ENCODE measurements around the gene ZNF774. TPM values are rescaled to one million over a fixed set of nuclear protein-coding genes. Genes with fewer than 3 reads are reported as not detected.

Gene ZNF774
- total RNA-seq, 1 donor from 2014 or later: 9.5 TPM

DNA sequence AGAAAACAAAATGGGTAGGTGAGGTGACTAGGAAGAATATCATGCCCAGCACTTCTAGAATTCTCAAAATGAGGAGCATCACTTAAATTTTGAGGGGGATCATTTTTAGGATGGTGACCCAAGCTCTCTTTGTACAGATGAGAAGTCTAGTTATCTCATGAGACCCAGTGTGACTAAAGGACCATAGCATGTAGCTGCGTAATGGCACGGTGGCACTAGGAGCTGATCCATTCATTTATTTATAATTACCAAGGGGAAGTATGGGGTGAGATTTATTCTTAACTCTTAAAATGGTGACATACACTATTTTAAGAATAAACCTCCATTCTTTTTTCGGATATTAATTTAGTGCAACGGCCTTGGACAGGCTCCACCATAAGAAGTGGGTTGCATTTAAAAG, 44.2 kb downstream of the ZNF774 start:
- Mint-ChIP-seq H3K4me3 (ENCODE audit: low read depth) (no peak overlapping the region), H3K27ac (no peak overlapping the region), H3K27me3 (no peaks in the 10 kb centered on the region), H3K4me1 (ENCODE audit: low read depth) (peaks cover 45% of the 10 kb centered on the region), H3K9me3 (ENCODE audit: low read depth) (no peaks in the 10 kb centered on the region), H3K36me3 (ENCODE audit: insufficient read depth) (peaks cover 20% of the 10 kb centered on the region)
- DNase-seq (ENCODE audit: low spot score, unreplicated experiment): no peak
- no peak for TF ChIP-seq CTCF (IDR thresholded peaks at IDR 0.05; ENCODE audit: unreplicated experiment)

GRCh38 chr15:90400005-90400758, 48.1 kb downstream of the ZNF774 start:
- no peak overlapping the region for H3K4me3 Mint-ChIP-seq (ENCODE audit: low read depth)
- H3K27me3 Mint-ChIP-seq: no peaks in the 10 kb centered on the region
- DNase-seq (ENCODE audit: low spot score, unreplicated experiment): no peak
- H3K27ac Mint-ChIP-seq: peak overlapping the region; percentile 97
- peaks cover 3% of the 10 kb centered on the region for H3K36me3 Mint-ChIP-seq (ENCODE audit: insufficient read depth)
- H3K9me3 Mint-ChIP-seq (ENCODE audit: low read depth): no peaks in the 10 kb centered on the region
- no peak for TF ChIP-seq CTCF (IDR thresholded peaks at IDR 0.05; ENCODE audit: unreplicated experiment)
- peaks cover 36% of the 10 kb centered on the region for H3K4me1 Mint-ChIP-seq (ENCODE audit: low read depth)

DNA sequence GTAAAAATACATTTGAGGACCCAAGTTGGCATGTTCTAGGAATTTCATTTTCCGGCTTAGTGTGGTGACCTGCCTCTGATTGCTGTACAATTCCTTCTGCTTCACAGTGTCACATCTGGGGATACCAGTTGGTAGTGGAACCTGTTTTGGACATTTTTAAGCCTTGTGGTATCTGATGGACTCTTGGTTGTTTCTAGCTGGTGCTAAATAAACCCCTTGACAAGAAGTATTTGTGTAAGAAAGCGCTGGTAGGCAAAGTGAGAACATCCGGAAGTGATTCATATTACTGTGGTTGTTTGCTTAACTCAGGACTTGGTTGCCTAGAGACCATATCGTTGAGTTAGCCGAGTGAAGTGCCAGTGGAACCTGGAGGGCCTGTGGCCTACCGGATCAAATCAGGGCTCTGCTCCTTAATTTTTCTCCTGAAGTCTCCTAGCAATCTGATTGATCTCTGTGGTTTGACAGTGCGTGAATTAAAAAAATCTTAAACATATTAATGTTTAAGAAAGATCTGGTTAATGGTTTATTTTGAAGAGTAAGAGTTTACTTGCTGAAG, 48.8 kb downstream of the ZNF774 start:
- Mint-ChIP-seq H3K27me3 (no peaks in the 10 kb centered on the region), H3K4me3 (ENCODE audit: low read depth) (peak overlapping the region; percentile 51), H3K27ac (peak overlapping the region; percentile 97), H3K36me3 (ENCODE audit: insufficient read depth) (peaks cover 1% of the 10 kb centered on the region), H3K9me3 (ENCODE audit: low read depth) (no peaks in the 10 kb centered on the region), H3K4me1 (ENCODE audit: low read depth) (peaks cover 37% of the 10 kb centered on the region)
- no peak for TF ChIP-seq CTCF (IDR thresholded peaks at IDR 0.05; ENCODE audit: unreplicated experiment)
- peak; percentile 25 for DNase-seq (ENCODE audit: low spot score, unreplicated experiment)

DNA sequence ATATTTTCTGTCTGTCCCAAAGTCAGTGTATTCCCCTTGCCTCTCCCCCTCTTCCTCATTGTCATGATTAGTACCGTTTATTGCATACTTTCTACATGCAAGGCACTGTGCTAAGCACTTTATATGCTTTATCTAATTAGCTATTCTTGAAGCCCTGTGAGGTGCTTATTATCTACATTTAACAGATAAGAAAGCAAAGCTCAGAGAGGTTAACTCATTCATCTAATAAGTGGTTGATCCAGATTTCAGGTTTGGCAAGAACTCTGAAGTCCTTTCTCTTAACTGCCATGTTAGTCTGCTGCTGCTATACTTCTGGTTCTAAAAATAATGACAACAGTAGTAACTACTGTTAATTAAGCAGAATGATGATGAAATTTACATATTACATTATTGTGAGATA, 49.4 kb downstream of the ZNF774 start:
- Mint-ChIP-seq H3K27me3 (no peaks in the 10 kb centered on the region), H3K4me3 (ENCODE audit: low read depth) (peak overlapping the region; percentile 51), H3K36me3 (ENCODE audit: insufficient read depth) (peaks cover 2% of the 10 kb centered on the region), H3K27ac (peak overlapping the region; percentile 97), H3K9me3 (ENCODE audit: low read depth) (no peaks in the 10 kb centered on the region), H3K4me1 (ENCODE audit: low read depth) (peaks cover 41% of the 10 kb centered on the region)
- DNase-seq (ENCODE audit: low spot score, unreplicated experiment): no peak
- TF ChIP-seq CTCF (IDR thresholded peaks at IDR 0.05; ENCODE audit: unreplicated experiment): no peak

- Mint-ChIP-seq H3K27me3 (no peaks in the 10 kb centered on the region), H3K4me1 (ENCODE audit: low read depth) (peaks cover 43% of the 10 kb centered on the region), H3K36me3 (ENCODE audit: insufficient read depth) (peaks cover 4% of the 10 kb centered on the region), H3K9me3 (ENCODE audit: low read depth) (no peaks in the 10 kb centered on the region), H3K27ac (peak overlapping the region; percentile 97), H3K4me3 (ENCODE audit: low read depth) (peak overlapping the region; percentile 25)
- no peak for DNase-seq (ENCODE audit: low spot score, unreplicated experiment)
- no peak for TF ChIP-seq CTCF (IDR thresholded peaks at IDR 0.05; ENCODE audit: unreplicated experiment)
Observed at GRCh38 chr15:90402223-90402622, 50.1 kb downstream of the ZNF774 start.
